ENCODE data around the gene CARF. TPM values are rescaled to one million over a fixed set of nuclear protein-coding genes. Genes with fewer than 3 reads are reported as not detected.
"Not testable (repeated sequence)": the region's sequence is repeated elsewhere in the genome, so short reads cannot be mapped to it uniquely, and the experiment has no call there.

The CARF gene
- total and polyA plus RNA-seq, 2 donors (not counting 1 experiment from before 2014, with no cell fraction given), result 7.2 to 8.6 TPM

GRCh38 chr2:202908186-202908585 is 3.9 kb upstream of the CARF start:
- Histone ChIP-seq H3K36me3 (ENCODE audit: control insufficient read depth, insufficient read depth, low read length) (no peaks in the 10 kb centered on the region), H3K27ac (ENCODE audit: insufficient read depth, low read length) (no peak overlapping the region), H3K79me2 (ENCODE audit: control insufficient read depth, insufficient read depth, low read length) (peaks cover 33% of the 10 kb centered on the region)

GRCh38 chr2:202909394-202910192 is 2.5 kb upstream of the CARF start:
- Histone ChIP-seq H3K27me3 (ENCODE audit: control insufficient read depth, insufficient read depth, low read length) (no peaks in the 10 kb centered on the region), H3K4me1 (ENCODE audit: control insufficient read depth, extremely low read depth, insufficient read depth, low read length) (no peaks in the 10 kb centered on the region), H3K4me3 (replicated peaks in 1 of 4; ENCODE audit: control extremely low read depth in 1 of 4, insufficient read depth in 1 of 4, low read depth in 3 of 4, low read length in 4 of 4) (peak overlapping the region in 2 of 4 experiments; percentile 85 to 94), H3K4me2 (ENCODE audit: extremely low read depth, insufficient read depth, low read length) (no peak overlapping the region), H3K9ac (ENCODE audit: insufficient read depth, low read length) (no peak overlapping the region), H3K27ac (ENCODE audit: insufficient read depth, low read length) (no peak overlapping the region), H2AFZ (ENCODE audit: low read length) (no peak overlapping the region), H3K79me2 (ENCODE audit: control insufficient read depth, insufficient read depth, low read length) (peaks cover 33% of the 10 kb centered on the region), H3K36me3 (ENCODE audit: control insufficient read depth, insufficient read depth, low read length) (no peaks in the 10 kb centered on the region), H3K9me3 (ENCODE audit: control insufficient read depth, insufficient read depth, low read depth, low read length) (no peaks in the 10 kb centered on the region), H4K20me1 (ENCODE audit: control insufficient read depth, extremely low read depth, insufficient read depth, low read length) (no peaks in the 10 kb centered on the region)
- peak in 1 of 2 donors; percentile 6 for DNase-seq (ENCODE audit: low read depth in 2 of 2)
- no peak for TF ChIP-seq EZH2 (IDR thresholded peaks at IDR 0.05; ENCODE audit: low read length, missing control alignments)
- no peak for TF ChIP-seq CTCF (conservative IDR thresholded peaks at IDR 0.05 in 1 of 2, IDR thresholded peaks at IDR 0.05 in 1 of 2; ENCODE audit: low read depth in 1 of 2, low read length in 2 of 2)

More at GRCh38 chr2:202908186-202908585, 3.9 kb upstream of the CARF start:
- Histone ChIP-seq H3K4me3 (replicated peaks in 1 of 4; ENCODE audit: control extremely low read depth in 1 of 4, insufficient read depth in 1 of 4, low read depth in 3 of 4, low read length in 4 of 4) (no peak overlapping the region), H3K9ac (ENCODE audit: insufficient read depth, low read length) (no peak overlapping the region), H2AFZ (ENCODE audit: low read length) (no peak overlapping the region), H3K27me3 (ENCODE audit: control insufficient read depth, insufficient read depth, low read length) (no peaks in the 10 kb centered on the region), H3K4me2 (ENCODE audit: extremely low read depth, insufficient read depth, low read length) (no peak overlapping the region), H4K20me1 (ENCODE audit: control insufficient read depth, extremely low read depth, insufficient read depth, low read length) (no peaks in the 10 kb centered on the region), H3K4me1 (ENCODE audit: control insufficient read depth, extremely low read depth, insufficient read depth, low read length) (no peaks in the 10 kb centered on the region), H3K9me3 (ENCODE audit: control insufficient read depth, insufficient read depth, low read depth, low read length) (no peaks in the 10 kb centered on the region)
- TF ChIP-seq EZH2 (IDR thresholded peaks at IDR 0.05; ENCODE audit: low read length, missing control alignments), result no peak
- TF ChIP-seq CTCF (conservative IDR thresholded peaks at IDR 0.05 in 1 of 2, IDR thresholded peaks at IDR 0.05 in 1 of 2; ENCODE audit: low read depth in 1 of 2, low read length in 2 of 2), result no peak
- DNase-seq (ENCODE audit: low read depth in 2 of 2), result no peak

GRCh38 chr2:202910250-202910649 is 1.8 kb upstream of the CARF start:
- H4K20me1 ChIP-seq (ENCODE audit: control insufficient read depth, extremely low read depth, insufficient read depth, low read length); DNase-seq (ENCODE audit: low read depth in 2 of 2); H3K27ac ChIP-seq (ENCODE audit: insufficient read depth, low read length); H2AFZ ChIP-seq (ENCODE audit: low read length); H3K9me3 ChIP-seq (ENCODE audit: control insufficient read depth, insufficient read depth, low read depth, low read length); H3K36me3 ChIP-seq (ENCODE audit: control insufficient read depth, insufficient read depth, low read length); H3K27me3 ChIP-seq (ENCODE audit: control insufficient read depth, insufficient read depth, low read length); H3K4me1 ChIP-seq (ENCODE audit: control insufficient read depth, extremely low read depth, insufficient read depth, low read length); H3K9ac ChIP-seq (ENCODE audit: insufficient read depth, low read length): not testable (repeated sequence)
- Histone ChIP-seq H3K4me3 (replicated peaks in 1 of 4; ENCODE audit: control extremely low read depth in 1 of 4, insufficient read depth in 1 of 4, low read depth in 3 of 4, low read length in 4 of 4) (peak overlapping the region in 3 of 4 experiments; percentile 85 to 99 (median 94)), H3K4me2 (ENCODE audit: extremely low read depth, insufficient read depth, low read length) (peak overlapping the region; percentile 91), H3K79me2 (ENCODE audit: control insufficient read depth, insufficient read depth, low read length) (peaks cover 33% of the 10 kb centered on the region)

Data from fibroblast of lung (primary cell).